GM18520 (cell line): Measurements from ENCODE around the gene OR1M1.
"Not testable (repeated sequence)": the region's sequence is repeated elsewhere in the genome, so short reads cannot be mapped to it uniquely, and the experiment has no call there.

Experiments
- ATAC-seq: cut with Tn5 transposase; IDR thresholded peaks from one replicate; pipeline ENCODE4 v1.9.1; 2021; ENCODE audit not compliant: unreplicated experiment

Gene OR1M1, protein sequence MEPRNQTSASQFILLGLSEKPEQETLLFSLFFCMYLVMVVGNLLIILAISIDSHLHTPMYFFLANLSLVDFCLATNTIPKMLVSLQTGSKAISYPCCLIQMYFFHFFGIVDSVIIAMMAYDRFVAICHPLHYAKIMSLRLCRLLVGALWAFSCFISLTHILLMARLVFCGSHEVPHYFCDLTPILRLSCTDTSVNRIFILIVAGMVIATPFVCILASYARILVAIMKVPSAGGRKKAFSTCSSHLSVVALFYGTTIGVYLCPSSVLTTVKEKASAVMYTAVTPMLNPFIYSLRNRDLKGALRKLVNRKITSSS

DNA sequence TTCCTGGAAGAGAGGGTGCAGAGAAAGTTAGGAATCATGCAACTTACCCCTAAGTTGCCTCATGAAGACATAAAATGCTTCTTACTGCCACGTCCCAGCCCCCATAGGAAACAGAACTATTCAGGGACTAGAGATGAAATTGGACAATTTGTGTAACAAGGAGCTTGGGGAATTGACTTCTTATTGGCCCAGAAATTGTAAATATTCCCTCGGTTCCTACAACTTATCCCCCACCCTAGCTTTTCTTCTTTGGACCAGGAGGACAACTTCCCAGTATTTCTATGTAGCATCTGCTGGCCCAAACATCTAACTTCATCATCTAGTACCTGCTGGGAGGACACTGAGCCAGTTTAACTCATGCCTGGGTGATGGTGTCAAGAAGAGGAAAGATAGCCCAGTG, at the start of gene OR1M1:
TSS of gene OR1M1 (plus strand) at position 301 of the 400 bp plus-strand sequence. CDS start 6,184 bp downstream, outside the sequence.
- no peak for ATAC-seq

GRCh38 chr19:9037400-9038062, 49.3 kb upstream of the OR1M1 start:
- no peak for ATAC-seq

GRCh38 chr19:9039728-9040127, 47.1 kb upstream of the OR1M1 start:
- no peak for ATAC-seq

DNA sequence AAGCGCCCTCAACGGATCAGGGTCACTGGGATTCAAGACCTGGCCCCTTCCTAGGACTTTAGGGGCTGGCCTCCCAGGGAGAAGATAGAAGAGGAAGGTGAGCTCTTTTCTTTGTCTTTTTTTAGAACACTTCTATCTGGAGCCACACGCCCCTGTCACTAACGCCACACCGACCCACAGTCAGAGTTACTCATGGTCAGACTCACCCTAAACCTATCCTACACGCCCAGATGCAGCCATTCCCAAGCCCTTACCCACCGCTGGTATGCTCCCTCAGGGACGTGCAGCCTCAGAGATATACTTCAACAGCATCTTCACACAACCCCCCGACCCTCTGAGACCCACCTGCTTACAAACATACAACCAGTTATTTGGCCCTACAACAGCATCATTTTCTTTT, 46.7 kb upstream of the OR1M1 start:
- no peak for ATAC-seq

- no peak for ATAC-seq
These were observed 45.8 kb upstream of the OR1M1 start for GRCh38 chr19:9041023-9041422.

- ATAC-seq: no peak
These were observed 43.3 kb upstream of the OR1M1 start for GRCh38 chr19:9043524-9043923.

DNA sequence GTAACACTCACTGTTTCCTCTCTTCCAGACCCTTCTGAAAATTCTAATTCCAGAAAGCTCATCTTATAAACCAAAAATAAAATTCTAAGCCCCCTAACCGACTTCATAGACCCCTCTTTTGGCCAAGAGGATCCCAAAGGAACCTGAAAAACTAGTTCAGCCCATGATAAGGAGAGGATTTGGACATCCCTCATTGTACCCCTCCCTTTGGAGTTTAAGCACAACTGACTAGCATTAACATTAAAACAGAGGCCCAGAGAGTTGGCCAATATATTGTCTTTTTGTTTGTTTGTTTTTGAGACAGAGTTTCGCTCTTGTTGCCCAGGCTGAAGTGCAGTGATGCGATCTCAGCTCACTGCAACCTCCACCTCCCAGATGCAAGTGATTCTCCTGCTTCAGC, 42.4 kb upstream of the OR1M1 start:
- no peak for ATAC-seq

GRCh38 chr19:9046694-9047093, 40.2 kb upstream of the OR1M1 start:
- ATAC-seq: no peak

DNA sequence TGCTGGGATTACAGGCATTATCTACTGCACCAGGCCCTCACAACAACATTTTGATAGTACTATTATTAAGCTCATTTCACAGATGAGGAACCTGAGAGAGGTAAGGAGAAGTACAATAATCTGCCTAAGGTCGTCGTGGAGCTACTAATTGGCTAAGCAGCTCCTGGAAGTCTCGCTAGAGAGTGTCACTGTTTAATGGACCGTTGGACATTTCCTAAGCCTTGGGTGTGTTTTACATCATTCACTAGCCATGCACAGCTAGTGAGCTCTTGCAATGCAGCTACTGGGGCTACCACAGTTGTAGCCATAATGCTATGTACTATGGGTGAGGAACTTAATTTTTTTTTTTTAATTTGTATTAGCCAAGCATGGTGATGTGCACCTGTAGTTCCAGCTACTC, 34.0 kb upstream of the OR1M1 start:
- ATAC-seq: no peak

GRCh38 chr19:9053674-9054073, 33.2 kb upstream of the OR1M1 start:
- not testable (repeated sequence) for ATAC-seq

- no peak for ATAC-seq
These were observed 32.7 kb upstream of the OR1M1 start for GRCh38 chr19:9054207-9054606.

GRCh38 chr19:9054765-9055164, 32.1 kb upstream of the OR1M1 start:
- ATAC-seq: no peak

- not testable (repeated sequence) for ATAC-seq
These were observed 30.7 kb upstream of the OR1M1 start for GRCh38 chr19:9056131-9056530.

DNA sequence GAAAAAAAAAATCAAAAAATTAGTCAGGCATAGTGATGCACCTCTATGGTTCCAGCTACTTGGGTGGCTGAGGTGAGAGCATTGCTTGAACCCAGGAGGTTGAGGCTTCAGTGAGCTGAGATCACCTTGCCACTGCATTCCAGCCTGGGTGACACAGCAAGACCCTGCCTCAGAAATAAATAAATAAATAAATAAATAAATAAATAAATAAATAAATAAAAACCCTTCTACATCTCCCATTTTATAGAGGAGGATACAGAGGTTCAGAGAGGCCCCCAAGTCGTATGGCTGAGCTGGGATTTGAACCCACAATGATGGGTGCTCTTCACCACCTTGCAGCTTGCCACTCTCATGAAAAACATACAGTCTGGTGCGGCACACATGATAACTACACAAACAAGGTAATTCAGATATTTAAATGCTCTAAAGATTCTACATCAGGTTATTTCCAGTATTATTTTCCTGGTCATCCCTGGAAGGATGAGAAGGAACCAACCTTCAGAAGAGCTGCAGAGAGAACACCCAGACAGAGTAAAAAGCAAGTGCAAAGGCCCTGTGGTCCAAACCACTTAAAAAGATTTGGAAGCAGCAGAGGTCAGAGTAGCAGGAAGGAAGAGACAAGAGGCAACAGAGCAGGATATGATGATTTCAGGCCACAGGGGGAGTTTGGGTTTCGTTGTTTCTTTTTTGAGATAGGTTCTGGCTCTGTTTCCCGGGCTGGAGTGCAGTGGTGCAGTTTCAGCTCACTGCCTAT, 29.2 kb upstream of the OR1M1 start:
- ATAC-seq: no peak

- no peak for ATAC-seq
These were observed 27.8 kb upstream of the OR1M1 start for GRCh38 chr19:9058905-9059667.

- ATAC-seq: no peak
These were observed 26.1 kb upstream of the OR1M1 start for GRCh38 chr19:9060564-9061340.

DNA sequence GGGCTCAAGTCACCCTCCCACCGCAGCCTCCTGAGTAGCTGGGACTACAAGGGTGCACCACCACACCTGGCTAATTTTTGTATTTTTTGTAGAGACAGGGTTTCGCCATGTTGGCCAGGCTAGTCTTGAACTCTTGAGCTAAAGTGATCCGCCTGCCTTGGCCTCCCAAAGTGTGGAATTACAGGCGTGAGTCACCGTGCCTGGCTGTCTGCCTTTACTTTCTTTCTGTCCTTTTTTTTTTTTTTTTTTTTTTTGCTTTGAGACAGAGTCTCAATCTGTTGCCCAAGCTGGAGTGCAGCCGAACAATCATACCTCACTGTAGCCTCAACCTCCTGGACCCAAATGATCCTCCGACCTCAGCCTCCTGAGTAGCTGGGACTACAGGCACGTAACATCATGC, 25.0 kb upstream of the OR1M1 start:
- no peak for ATAC-seq

GRCh38 chr19:9065457-9066014, 21.3 kb upstream of the OR1M1 start:
- ATAC-seq: no peak

DNA sequence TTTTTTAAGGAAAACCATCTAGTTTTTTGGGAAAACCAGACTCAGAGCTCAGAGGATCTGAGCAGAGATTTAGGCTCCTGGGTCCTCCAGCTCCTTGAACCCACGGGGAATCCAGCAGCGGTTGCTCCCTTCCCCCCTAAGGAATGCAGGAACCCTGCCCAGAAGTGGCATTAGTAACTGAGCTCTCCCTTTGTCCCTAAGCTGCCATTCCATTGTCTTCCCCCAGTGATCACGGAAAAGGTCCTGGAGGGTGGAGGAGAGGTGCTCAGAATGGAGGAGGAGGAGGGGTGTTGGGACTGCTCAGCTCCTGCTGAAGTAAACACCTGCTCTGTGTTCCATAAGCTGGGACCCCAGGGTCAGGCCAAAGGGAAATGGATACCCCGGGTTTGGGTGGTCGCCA, 16.8 kb upstream of the OR1M1 start:
- ATAC-seq: no peak

DNA sequence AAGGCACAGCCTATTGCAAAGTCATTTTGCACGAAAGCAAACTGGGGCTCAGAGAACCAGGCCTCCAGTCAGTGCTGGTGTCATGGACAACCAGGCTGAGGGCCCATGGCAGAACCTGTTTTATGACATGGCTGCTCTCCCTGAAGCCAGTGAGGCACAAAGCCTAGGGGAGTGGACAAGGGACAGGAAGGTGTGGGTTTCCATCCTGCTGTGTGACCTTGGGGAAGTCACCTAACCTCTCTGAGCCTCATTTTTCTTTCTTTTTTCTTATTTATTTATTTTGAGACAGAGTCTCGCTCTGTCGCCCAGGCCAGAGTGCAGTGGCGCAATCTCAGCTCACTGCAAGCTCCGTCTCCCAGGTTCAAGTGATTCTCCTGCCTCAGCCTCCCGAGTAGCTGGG, 15.1 kb upstream of the OR1M1 start:
- not testable (repeated sequence) for ATAC-seq
